GM18517 (cell line): ENCODE data around the gene TRIP12.
"Not testable (repeated sequence)": the region's sequence is repeated elsewhere in the genome, so short reads cannot be mapped to it uniquely, and the experiment has no call there.

ENCODE experiments used
- ATAC-seq: cut with Tn5 transposase; IDR thresholded peaks from one replicate; pipeline ENCODE4 v1.9.1; 2021; ENCODE audit warnings: mild to moderate bottlenecking, moderate library complexity; ENCODE audit not compliant: unreplicated experiment

TRIP12 gene

DNA sequence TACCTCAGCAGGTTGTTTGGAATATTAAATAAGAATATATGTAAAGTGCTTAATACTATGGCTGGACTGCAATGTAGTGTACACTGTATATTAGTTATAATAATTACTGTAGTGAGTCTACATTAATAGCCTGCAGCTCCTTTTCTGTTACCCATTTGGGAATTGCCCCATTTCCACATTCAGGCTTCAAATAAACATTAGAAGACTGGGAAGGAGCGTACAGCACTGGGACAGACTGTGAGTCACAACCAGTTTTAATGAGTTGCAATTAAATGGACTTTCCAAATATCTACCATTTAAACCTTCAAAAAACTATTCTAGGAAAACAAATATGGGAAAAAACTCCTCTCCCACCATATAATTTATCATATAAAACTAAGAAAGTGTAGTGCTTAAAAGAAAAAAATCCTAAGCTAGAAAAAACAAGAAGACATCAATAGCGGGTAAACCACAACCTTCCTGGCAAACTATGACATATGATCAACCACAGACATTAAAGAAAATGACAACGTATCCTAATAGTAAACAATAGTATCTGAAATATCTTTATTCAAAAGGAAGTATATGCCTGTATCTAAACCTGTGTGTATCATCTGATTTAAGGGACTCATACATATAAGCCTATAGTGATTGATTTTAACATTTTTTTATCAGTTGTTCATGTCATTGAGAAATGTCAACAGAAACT, 86.1 kb downstream of the TRIP12 start:
- ATAC-seq: no peak

GRCh38 chr2:229834368-229834767, 87.4 kb downstream of the TRIP12 start:
- not testable (repeated sequence) for ATAC-seq

DNA sequence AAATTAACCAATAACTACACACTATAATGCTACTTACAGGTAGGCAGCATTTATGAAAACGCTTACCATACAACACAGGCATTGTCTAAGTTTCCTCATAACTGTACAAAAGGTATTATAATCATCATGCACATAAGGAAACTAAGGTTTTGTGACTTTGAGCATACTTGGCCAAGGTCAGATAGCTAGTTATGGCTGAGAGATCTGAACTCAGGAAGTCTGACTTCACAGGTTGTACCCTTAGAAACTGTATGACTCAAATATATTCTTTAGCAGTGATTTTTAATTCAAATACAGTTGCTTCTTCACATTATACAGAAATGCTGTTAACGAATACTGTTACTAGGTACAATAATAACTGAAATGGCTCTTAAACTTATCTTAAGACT, 89.3 kb downstream of the TRIP12 start:
- ATAC-seq: no peak

GRCh38 chr2:229831805-229832509, 89.9 kb downstream of the TRIP12 start:
- no peak for ATAC-seq

- no peak for ATAC-seq
These were observed 96.3 kb downstream of the TRIP12 start for GRCh38 chr2:229825476-229825875.

DNA sequence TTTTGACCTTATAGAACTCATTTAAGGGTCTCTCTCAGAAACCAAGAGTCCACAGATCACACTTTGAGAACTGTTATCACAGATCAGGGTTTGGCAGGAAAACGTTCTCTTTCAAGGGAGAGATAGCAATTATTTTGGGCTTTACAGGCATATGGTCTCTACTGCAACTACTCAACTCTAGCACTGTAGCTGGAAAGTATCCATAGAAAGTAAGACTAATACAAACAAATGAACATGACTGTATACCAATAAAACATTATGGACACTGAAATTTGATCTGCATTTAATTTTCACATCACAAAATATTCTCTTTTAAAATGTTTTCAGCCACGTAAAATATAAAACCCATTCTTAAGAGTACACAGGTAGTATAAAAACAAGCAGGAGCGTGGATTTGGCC, 100.5 kb downstream of the TRIP12 start:
- no peak for ATAC-seq

GRCh38 chr2:229818230-229818629, 103.6 kb downstream of the TRIP12 start:
- ATAC-seq: no peak

DNA sequence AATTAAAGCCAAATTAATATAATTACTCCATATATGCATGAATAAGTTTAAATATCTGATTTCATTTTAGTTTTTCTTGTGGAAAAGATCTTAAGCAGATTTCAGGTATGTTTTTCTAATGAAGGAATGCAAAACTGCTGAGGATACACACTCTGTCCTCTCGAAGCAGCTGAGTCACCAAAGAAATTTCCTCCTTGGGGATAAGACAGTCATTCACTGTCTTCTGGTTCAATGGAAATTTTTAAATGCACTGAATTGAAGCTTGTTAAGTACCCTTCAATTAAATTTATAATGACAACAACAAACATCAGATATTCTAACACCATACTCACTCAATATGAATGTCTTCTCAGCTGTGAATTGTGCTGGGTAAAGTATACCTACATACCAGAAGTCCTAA, 106.0 kb downstream of the TRIP12 start:
- ATAC-seq: no peak

DNA sequence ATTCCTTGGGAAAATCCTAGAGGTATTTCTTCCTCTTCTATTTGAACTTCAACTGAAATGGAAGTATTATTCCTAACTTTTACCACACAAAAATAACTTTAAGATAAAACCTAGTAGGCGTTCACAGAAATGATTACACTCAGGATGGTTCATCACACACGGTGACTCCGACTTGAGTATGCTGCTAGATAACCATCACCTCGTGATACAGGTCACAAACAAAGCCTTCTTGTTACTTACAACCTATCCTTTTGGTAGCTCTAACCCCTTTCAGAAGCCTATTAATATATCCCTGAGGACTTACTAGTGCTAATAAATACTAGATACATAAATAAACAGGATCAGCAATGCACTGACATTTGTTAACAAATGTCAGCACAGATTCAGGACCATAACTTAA, 106.5 kb downstream of the TRIP12 start:
- ATAC-seq: no peak

GRCh38 chr2:229810786-229811185, 111.0 kb downstream of the TRIP12 start:
- no peak for ATAC-seq

DNA sequence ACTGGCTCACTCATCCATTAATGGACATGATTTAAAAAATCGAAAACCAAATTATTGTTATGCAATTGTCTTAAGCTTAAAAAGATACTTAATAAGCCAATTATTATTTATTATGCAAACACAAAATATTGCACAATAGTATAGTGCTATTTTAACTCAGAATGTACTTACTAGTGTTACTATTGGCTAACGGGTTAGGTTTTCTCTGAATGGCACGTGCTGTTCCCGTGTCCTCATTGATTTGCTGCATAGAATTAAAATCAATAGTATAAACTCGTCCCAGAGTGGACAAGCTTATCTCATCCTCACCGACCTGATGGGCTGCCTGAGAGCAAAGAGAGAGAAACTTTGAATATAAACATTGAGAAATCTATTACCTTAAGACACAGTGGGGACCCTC, 116.2 kb downstream of the TRIP12 start:
- ATAC-seq: no peak

- ATAC-seq: no peak
These were observed 119.0 kb downstream of the TRIP12 start for GRCh38 chr2:229802785-229803184.

- ATAC-seq: no peak
These were observed 120.6 kb downstream of the TRIP12 start for GRCh38 chr2:229800997-229801754.

- no peak for ATAC-seq
These were observed 123.2 kb downstream of the TRIP12 start for GRCh38 chr2:229798446-229799155.

DNA sequence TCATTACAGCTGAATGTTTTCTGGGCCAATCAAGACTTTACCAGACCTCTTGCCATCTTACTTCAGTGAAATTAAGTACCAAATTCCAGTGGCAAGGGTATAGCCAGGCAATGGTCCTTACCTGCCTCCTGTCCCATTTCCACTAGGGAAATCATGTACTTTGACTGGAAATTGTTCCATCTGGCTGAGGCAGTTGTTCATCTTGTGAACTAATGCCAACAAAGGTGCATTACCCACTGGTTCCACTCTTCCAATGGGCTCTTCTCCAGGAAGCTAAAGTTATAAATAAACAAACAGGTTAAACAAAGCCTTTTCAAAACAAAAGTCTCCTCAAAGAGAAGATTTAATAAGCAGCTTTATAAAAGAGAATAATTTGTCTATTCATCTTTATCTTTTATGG, 126.8 kb downstream of the TRIP12 start:
- ATAC-seq: no peak

- no peak for ATAC-seq
These were observed 127.2 kb downstream of the TRIP12 start for GRCh38 chr2:229794636-229795035.

DNA sequence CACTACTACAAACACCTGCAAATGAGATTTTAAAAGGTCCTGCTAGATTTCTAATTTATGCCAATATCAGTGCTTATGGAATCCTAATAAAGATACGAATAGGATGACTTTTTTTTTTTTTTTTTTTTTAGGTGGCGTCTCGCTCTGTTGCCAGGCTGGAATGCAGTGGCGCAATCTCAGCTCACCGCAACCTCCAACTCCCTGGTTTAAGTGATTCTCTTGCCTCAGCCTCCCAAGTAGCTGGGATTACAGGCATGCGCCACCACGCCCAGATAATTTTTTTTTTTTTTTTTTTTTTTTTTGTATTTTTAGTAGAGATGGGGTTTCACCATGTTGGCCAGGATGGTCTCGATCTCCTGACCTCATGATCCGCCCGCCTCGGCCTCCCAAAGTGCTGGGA, 135.5 kb downstream of the TRIP12 start:
- ATAC-seq: not testable (repeated sequence)

DNA sequence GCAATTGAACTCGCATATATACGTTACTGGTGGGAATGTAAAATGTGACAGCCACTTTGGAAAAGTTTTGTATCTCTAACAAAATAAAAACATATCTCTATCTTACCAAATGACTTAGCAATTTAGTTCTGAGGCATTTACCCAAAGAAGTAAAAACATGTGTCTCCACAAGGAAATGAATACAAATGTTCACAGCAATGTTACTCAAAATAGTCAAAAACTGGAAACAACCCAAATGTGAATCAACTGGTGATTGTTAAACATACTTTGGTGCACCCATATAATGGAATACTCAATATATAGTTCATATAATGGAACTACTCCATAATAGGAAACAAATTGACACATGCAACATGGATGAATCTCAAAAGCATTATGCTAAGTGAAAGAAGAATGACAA, 137.0 kb downstream of the TRIP12 start:
- no peak for ATAC-seq

GRCh38 chr2:229783108-229783721, 138.6 kb downstream of the TRIP12 start:
- peak; percentile 62 for ATAC-seq

- peak; percentile 59 for ATAC-seq
These were observed 140.7 kb downstream of the TRIP12 start for GRCh38 chr2:229780856-229781773.
